Endothelial cell of umbilical vein (primary cell): ENCODE results near the gene SCP2. TPM values are rescaled to one million over a fixed set of nuclear protein-coding genes. Genes with fewer than 3 reads are reported as not detected.

ENCODE experiments used
- BruUV-seq: library from RNA; stranded (reverse); fragments of 400-500 nt; replicated peaks from 2 replicates; lab custom pipeline; 2021; lab: Mats Ljungman, UMichigan
- CTCF ChIA-PET: fragments of 300-600, 350-600 bp; sonication (Branson Sonifier 250); formaldehyde crosslinking; loops from one replicate; lab custom pipeline; 2021; ENCODE audit warnings: antibody characterized with exemption, inconsistent platforms; lab: Charles Lee
- POLR2A ChIA-PET: fragments of 300-600, 350-600 bp; sonication (Branson Sonifier 250); formaldehyde crosslinking; loops from one replicate; lab custom pipeline; 2021; ENCODE audit warnings: antibody characterized with exemption, inconsistent platforms; lab: Charles Lee
- DNase-seq: peaks from one replicate; pipeline ENCODE4 v3.0.0-alpha.2; 2011; ENCODE audit warnings: low read depth, low spot score
- FAIRE-seq: peaks from 2 replicates; lab custom pipeline; 2011; peaks lifted over from hg19 to GRCh38; lab: Jason Lieb, UNC
- H2AFZ ChIP-seq: 2 replicates; pipeline ENCODE4 v1.6.0; 2012; ENCODE audit warnings: low read depth, low read length, control low read depth, inconsistent platforms
- H3K27ac ChIP-seq: 2 replicates; pipeline ENCODE4 v1.5.1; 2011; ENCODE audit warnings: low read depth, mild to moderate bottlenecking, control low read depth, low read length, moderate library complexity; ENCODE audit not compliant: insufficient read depth
- H3K27me3 ChIP-seq, 2 experiments: 2 replicates each; pipeline versions ENCODE4 v1.6.0 to v1.6.1; 2011; ENCODE audit warnings: low read length in 2 of 2, mixed read lengths in 1 of 2; ENCODE audit not compliant: control insufficient read depth in 2 of 2, insufficient read depth in 2 of 2
- H3K36me3 ChIP-seq, 2 experiments: 2 replicates in 1 of 2; 3 replicates in 1 of 2; pipeline ENCODE4 v1.5.1; 2011; ENCODE audit warnings: low read length in 2 of 2, mild to moderate bottlenecking in 1 of 2, moderate library complexity in 1 of 2; ENCODE audit not compliant: control insufficient read depth in 2 of 2, insufficient read depth in 2 of 2; ENCODE audit errors: extremely low read depth in 1 of 2
- H3K4me1 ChIP-seq: 3 replicates; pipeline ENCODE4 v1.5.1; 2011; ENCODE audit warnings: mild to moderate bottlenecking, low read length; ENCODE audit not compliant: control insufficient read depth, insufficient read depth; ENCODE audit errors: extremely low read depth
- H3K4me2 ChIP-seq: 2 replicates; pipeline ENCODE4 v1.6.1; 2011; ENCODE audit warnings: low read length, control low read depth, mixed read lengths; ENCODE audit not compliant: insufficient read depth
- H3K4me3 ChIP-seq, 3 experiments: fragments of 200-600 bp in 1 of 3; sonication (generic), shearing (Covaris generic) in 1 of 3; replicated peaks in 1 of 3; 2 replicates each; pipeline ENCODE4 v1.5.1; 2011 to 2016; ENCODE audit warnings: control low read depth in 3 of 3, low read length in 3 of 3, mild to moderate bottlenecking in 2 of 3, inconsistent platforms in 1 of 3, low read depth in 1 of 3, moderate library complexity in 1 of 3; ENCODE audit not compliant: insufficient read depth in 1 of 3
- H3K79me2 ChIP-seq: 2 replicates; pipeline ENCODE4 v1.6.0; 2012; ENCODE audit warnings: low read length, inconsistent platforms; ENCODE audit not compliant: control insufficient read depth, insufficient read depth
- H3K9ac ChIP-seq: replicated peaks from 2 replicates; pipeline ENCODE3; 2011; ENCODE audit warnings: low read length, control low read depth; ENCODE audit not compliant: insufficient read depth; ENCODE audit errors: extremely low read depth
- H3K9me1 ChIP-seq: replicated peaks from 3 replicates; pipeline ENCODE4 v1.6.0; 2011; ENCODE audit warnings: mild to moderate bottlenecking, low read length; ENCODE audit not compliant: control insufficient read depth, insufficient read depth; ENCODE audit errors: extremely low read depth
- H3K9me3 ChIP-seq: replicated peaks from 2 replicates; pipeline ENCODE4 v1.5.1; 2012; ENCODE audit warnings: low read length, inconsistent platforms; ENCODE audit not compliant: control insufficient read depth, insufficient read depth
- H4K20me1 ChIP-seq: replicated peaks from 2 replicates; pipeline ENCODE3; 2011; ENCODE audit warnings: mild to moderate bottlenecking, low read length; ENCODE audit not compliant: control insufficient read depth, insufficient read depth; ENCODE audit errors: extremely low read depth
- CTCF ChIP-seq, 2 donors: IDR thresholded peaks; 1 replicate in 1 of 2; 2 replicates in 1 of 2; pipeline ENCODE4 v1.5.1; 2011; ENCODE audit warnings: low read length in 2 of 2, mild to moderate bottlenecking in 2 of 2, moderate library complexity in 2 of 2, control low read depth in 1 of 2, inconsistent platforms in 1 of 2, low read depth in 1 of 2; ENCODE audit not compliant: insufficient read depth in 1 of 2; ENCODE audit errors: extremely low read depth in 1 of 2
- EZH2 ChIP-seq: IDR thresholded peaks from 2 replicates; pipeline ENCODE4 v1.6.1; 2012; ENCODE audit warnings: borderline replicate concordance, low read depth, mild to moderate bottlenecking, moderate library complexity, low read length, inconsistent platforms; ENCODE audit not compliant: severe bottlenecking
- FOS ChIP-seq: IDR thresholded peaks from 2 replicates; pipeline ENCODE4 v1.6.1; 2011; ENCODE audit warnings: mild to moderate bottlenecking, low read length, moderate library complexity, borderline replicate concordance; ENCODE audit not compliant: insufficient read depth
- GATA2 ChIP-seq: IDR thresholded peaks from 2 replicates; pipeline ENCODE4 v1.7.0; 2011; ENCODE audit warnings: low read depth, mild to moderate bottlenecking, moderate library complexity, mixed read lengths, low read length; ENCODE audit not compliant: insufficient read length, insufficient read depth
- JUN ChIP-seq: IDR thresholded peaks from 2 replicates; pipeline ENCODE4 v1.6.1; 2011; ENCODE audit warnings: borderline replicate concordance, low read depth; ENCODE audit not compliant: insufficient read length, insufficient read depth
- MAX ChIP-seq: IDR thresholded peaks from 2 replicates; pipeline ENCODE4 v1.6.1; 2011; ENCODE audit not compliant: insufficient read depth, insufficient read length
- MYC ChIP-seq: IDR thresholded peaks from one replicate; pipeline ENCODE4 v1.6.1; 2011; ENCODE audit warnings: mild to moderate bottlenecking, low read depth, low read length
- POLR2A ChIP-seq: IDR thresholded peaks from 2 replicates; pipeline ENCODE4 v1.6.1; 2012; ENCODE audit warnings: low read depth, mild to moderate bottlenecking, control low read depth, low read length
- POLR2AphosphoS5 ChIP-seq: IDR thresholded peaks from 2 replicates; pipeline ENCODE4 v1.6.1; 2012; ENCODE audit warnings: low read depth, mild to moderate bottlenecking, control low read depth, low read length, moderate library complexity; ENCODE audit not compliant: insufficient read depth
- dilution Hi-C: fragments of 300-500 bp; cut with MboI; formaldehyde crosslinking; loops from one replicate; pipeline ENCODE4 v1.15.0; 2019; ENCODE audit warnings: low sequenced_read_pairs; ENCODE audit not compliant: extremely low pct_ligation_motif_present
- intact Hi-C: fragments of 100-400 bp; cut with micrococcal nuclease; formaldehyde crosslinking; loops from one replicate; pipeline ENCODE4 v1.10.0; 2022
- polyA plus RNA-seq, 4 experiments: library from polyadenylated mRNA; depleted of rRNA in 3 of 4; stranded (reverse) in 3 of 4; unstranded in 1 of 4; fragments of >200 nt; gene quantifications; 2 replicates each; pipeline versions ENCODE4 v1.2.1 to v1.2.3, GENCODE V29; 2011 to 2012; ENCODE audit warnings: missing spikeins in 1 of 4
- total RNA-seq: library from RNA; stranded (reverse); gene quantifications from 2 replicates; pipeline ENCODE4 v1.2.3, GENCODE V29; 2021

SCP2 gene
- total and polyA plus RNA-seq, 2 donors (not counting 3 experiments of a cell fraction or from before 2014, with no cell fraction given), result 42.4 to 92.7 TPM

GRCh38 chr1:52877554-52877953, 49.5 kb upstream of the SCP2 start:
- Histone ChIP-seq H3K79me2 (no peaks in the 10 kb centered on the region), H4K20me1 (no peaks in the 10 kb centered on the region), H3K4me3 (no peak overlapping the region), H2AFZ (no peak overlapping the region), H3K36me3 (no peaks in the 10 kb centered on the region), H3K4me2 (no peak overlapping the region), H3K27ac (no peak overlapping the region), H3K9ac (no peak overlapping the region), H3K27me3 (no peaks in the 10 kb centered on the region), H3K9me1 (no peaks in the 10 kb centered on the region), H3K4me1 (no peaks in the 10 kb centered on the region), H3K9me3 (no peaks in the 10 kb centered on the region)
- no peak for TF ChIP-seq MYC
- no peak for TF ChIP-seq GATA2
- no peak for TF ChIP-seq EZH2
- POLR2A ChIA-PET, result no interaction called here
- dilution Hi-C loops, result no loop called here
- DNase-seq (no peak), FAIRE-seq (no peak)
- BruUV-seq, result no TSS peak
- intact Hi-C loops, result no loop called here
- CTCF ChIA-PET, result interaction anchor here (0.7 to 1.2 kb wide), 2 partner anchors 17 kb away, joined by 4 read pairs; no protein-coding TSS in a partner anchor

GRCh38 chr1:52880206-52880605, 46.9 kb upstream of the SCP2 start:
- Histone ChIP-seq H3K4me3 (no peak overlapping the region), H3K9ac (no peak overlapping the region), H3K9me3 (no peaks in the 10 kb centered on the region), H2AFZ (no peak overlapping the region), H3K4me1 (no peaks in the 10 kb centered on the region), H3K27me3 (no peaks in the 10 kb centered on the region), H3K27ac (no peak overlapping the region), H3K36me3 (no peaks in the 10 kb centered on the region), H3K79me2 (no peaks in the 10 kb centered on the region), H3K4me2 (no peak overlapping the region), H3K9me1 (no peaks in the 10 kb centered on the region), H4K20me1 (no peaks in the 10 kb centered on the region)
- intact Hi-C loops (no loop called here), dilution Hi-C loops (no loop called here)
- TF ChIP-seq CTCF (IDR thresholded peaks at IDR 0.05; ENCODE audit: extremely low read depth in 1 of 2, insufficient read depth in 1 of 2, low read depth in 1 of 2, low read length in 2 of 2), result no peak
- no peak for TF ChIP-seq JUN
- TF ChIP-seq MAX, result no peak
- TF ChIP-seq POLR2A, result no peak
- no peak for TF ChIP-seq FOS
- no peak for TF ChIP-seq GATA2
- TF ChIP-seq POLR2AphosphoS5, result no peak
- no peak for TF ChIP-seq EZH2
- no peak for TF ChIP-seq MYC
- no peak for DNase-seq
- no peak for FAIRE-seq
- BruUV-seq, result no TSS peak
- POLR2A ChIA-PET, result no interaction called here
- CTCF ChIA-PET, result interaction anchor here (0.7 kb wide), 1 partner anchor 38 kb away, joined by 3 read pairs; the partner anchor contains the start of gene ZYG11A
